ENCODE results near the gene TPRX1. TPM values are rescaled to one million over a fixed set of nuclear protein-coding genes. Genes with fewer than 3 reads are reported as not detected.

The TPRX1 gene
- total and polyA plus RNA-seq, 7 donors, result not detected

- H3K27me3 ChIP-seq (ENCODE audit: insufficient read depth in 3 of 3, low read length in 2 of 3), result no peaks in the 10 kb centered on the region
- DNase-seq, result peak in 1 of 2 donors; percentile 37
- TF ChIP-seq CTCF (IDR thresholded peaks at IDR 0.05), result no peak
- WGBS, 3 donors, result 25 to 51% (median 33%) methylated on average over 7 of the region's 7 CpGs
- ATAC-seq, result peak; percentile 86 to 91 (median 90)
- H3K4me1 ChIP-seq, result peaks cover 20% of the 10 kb centered on the region
- H3K27ac ChIP-seq, result peak overlapping the region; percentile 62
- no peaks in the 10 kb centered on the region for H3K9me3 ChIP-seq
- peaks cover 3 to 47% of the 10 kb centered on the region in 2 donors for H3K36me3 ChIP-seq (ENCODE audit: insufficient read depth in 1 of 2, low read depth in 1 of 2)
- intact Hi-C loops (cut with DNase I), result loop anchor here in 1 of 2 donors (5.0 kb wide), 1 partner anchor 39 kb away; the partner anchor contains the start of gene NOP53
- H3K4me3 ChIP-seq, result no peak overlapping the region
Observed at GRCh38 chr19:47786566-47786965, 17.8 kb downstream of the TPRX1 start.

GRCh38 chr19:47781590-47782262 lies 22.6 kb downstream of the TPRX1 start:
- no peak for ATAC-seq
- intact Hi-C loops (cut with DNase I), result no loop called here
- Histone ChIP-seq H3K4me3 (peak overlapping the region; percentile 93), H3K27me3 (ENCODE audit: insufficient read depth in 3 of 3, low read length in 2 of 3) (no peaks in the 10 kb centered on the region), H3K9me3 (no peaks in the 10 kb centered on the region), H3K36me3 (ENCODE audit: insufficient read depth in 1 of 2, low read depth in 1 of 2) (peaks cover 3 to 58% of the 10 kb centered on the region in 2 donors), H3K27ac (peak overlapping the region; percentile 53), H3K4me1 (peaks cover 35% of the 10 kb centered on the region)
- TF ChIP-seq CTCF (IDR thresholded peaks at IDR 0.05), result no peak
- peak in 1 of 2 donors; percentile 40 for DNase-seq
- WGBS, 3 donors, result 10 to 31% (median 15%) methylated on average over 9 of the region's 9 CpGs

DNA sequence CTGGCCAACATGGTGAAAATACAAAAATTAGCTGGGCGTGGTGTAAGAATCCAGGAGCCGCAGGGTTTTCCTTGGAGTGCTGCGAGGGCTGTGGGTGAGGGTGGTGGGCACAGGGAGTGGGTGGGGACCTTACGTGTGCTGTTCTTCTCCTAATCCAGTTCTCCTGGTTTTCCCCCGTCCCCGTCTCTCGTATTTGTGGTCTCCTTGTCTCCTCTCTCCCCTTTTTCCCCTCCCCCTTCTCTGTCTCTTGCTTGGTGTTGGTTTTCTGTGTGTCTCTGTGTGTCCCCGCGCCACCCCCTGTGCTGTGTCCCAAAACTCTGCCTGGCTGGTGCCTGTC lies 24.2 kb downstream of the TPRX1 start:
- H3K4me1 ChIP-seq, result peaks cover 28% of the 10 kb centered on the region
- H3K27me3 ChIP-seq (ENCODE audit: insufficient read depth in 3 of 3, low read length in 2 of 3), result no peaks in the 10 kb centered on the region
- peaks cover 3 to 44% of the 10 kb centered on the region in 2 donors for H3K36me3 ChIP-seq (ENCODE audit: insufficient read depth in 1 of 2, low read depth in 1 of 2)
- peak overlapping the region; percentile 95 for H3K27ac ChIP-seq
- H3K4me3 ChIP-seq, result peak overlapping the region; percentile 93
- no peak for TF ChIP-seq CTCF (IDR thresholded peaks at IDR 0.05)
- ATAC-seq, result no peak
- no peaks in the 10 kb centered on the region for H3K9me3 ChIP-seq
- intact Hi-C loops (cut with DNase I), result no loop called here
- DNase-seq, result no peak
- 17 to 58% (median 31%) methylated on average over 9 of the region's 9 CpGs for WGBS, 3 donors

DNA sequence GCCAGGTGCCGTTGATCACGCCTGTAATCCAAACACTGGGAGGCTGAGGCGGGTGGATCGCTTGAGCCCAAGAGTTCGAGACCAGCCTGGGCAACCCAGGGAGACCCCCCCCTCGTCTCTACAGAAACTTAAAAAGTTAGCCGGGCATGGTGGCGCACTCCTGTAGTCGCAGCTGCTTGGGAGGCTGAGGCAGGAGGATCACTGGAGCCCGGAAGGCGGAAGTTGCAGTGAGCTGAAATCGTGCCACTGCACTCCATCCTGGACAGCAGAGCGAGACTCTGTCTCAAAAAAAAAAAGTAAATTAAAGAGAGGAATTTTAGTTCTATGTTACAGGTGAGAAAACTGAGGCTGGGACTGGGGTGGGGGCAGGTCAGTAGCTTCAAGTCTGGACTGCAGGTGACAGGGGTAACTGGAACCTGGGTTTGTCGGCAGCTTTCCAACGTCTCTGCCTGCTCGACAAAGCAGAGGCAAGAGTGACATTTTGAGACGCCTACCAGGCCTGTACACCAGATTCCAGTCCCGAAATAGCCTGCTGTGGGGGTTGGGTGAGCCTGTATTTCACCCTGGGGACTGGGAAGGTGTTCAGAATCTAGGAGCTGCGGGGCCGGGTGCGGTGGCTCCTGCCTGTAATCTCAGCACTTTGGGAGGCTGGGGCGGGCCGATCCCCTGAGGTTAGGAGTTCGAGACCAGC lies 24.7 kb downstream of the TPRX1 start:
- H3K36me3 ChIP-seq (ENCODE audit: insufficient read depth in 1 of 2, low read depth in 1 of 2), result peaks cover 3 to 39% of the 10 kb centered on the region in 2 donors
- H3K4me1 ChIP-seq, result peaks cover 28% of the 10 kb centered on the region
- H3K4me3 ChIP-seq, result peak overlapping the region; percentile 93
- H3K9me3 ChIP-seq, result no peaks in the 10 kb centered on the region
- DNase-seq, result peak; percentile 75 to 90
- peak overlapping the region; percentile 95 for H3K27ac ChIP-seq
- no peaks in the 10 kb centered on the region for H3K27me3 ChIP-seq (ENCODE audit: insufficient read depth in 3 of 3, low read length in 2 of 3)
- peak; percentile 80 to 88 (median 87) for ATAC-seq
- intact Hi-C loops (cut with DNase I), result no loop called here
- 13 to 40% (median 18%) methylated on average over 24 of the region's 24 CpGs for WGBS, 3 donors
- no peak for TF ChIP-seq CTCF (IDR thresholded peaks at IDR 0.05)

Measured in psoas muscle (tissue), 8 donors.